ENCODE results near the gene TTLL12.

TTLL12 gene

GRCh38 chr22:43213051-43213450 is 26.1 kb upstream of the TTLL12 start:
- no peak for TF ChIP-seq CTCF (IDR thresholded peaks at IDR 0.05)
- TF ChIP-seq ZFX (IDR thresholded peaks at IDR 0.05; ENCODE audit: borderline replicate concordance), result no peak
- H3K27ac ChIP-seq, result no peak overlapping the region

GRCh38 chr22:43212434-43212952 is 25.6 kb upstream of the TTLL12 start:
- no peak for TF ChIP-seq CTCF (IDR thresholded peaks at IDR 0.05)
- no peak for TF ChIP-seq ZFX (IDR thresholded peaks at IDR 0.05; ENCODE audit: borderline replicate concordance)
- no peak overlapping the region for H3K27ac ChIP-seq

GRCh38 chr22:43211941-43212433 is 25.1 kb upstream of the TTLL12 start:
- H3K27ac ChIP-seq, result no peak overlapping the region
- no peak for TF ChIP-seq CTCF (IDR thresholded peaks at IDR 0.05)
- TF ChIP-seq ZFX (IDR thresholded peaks at IDR 0.05; ENCODE audit: borderline replicate concordance), result no peak

GRCh38 chr22:43210631-43211515 is 23.9 kb upstream of the TTLL12 start:
- no peak for TF ChIP-seq ZFX (IDR thresholded peaks at IDR 0.05; ENCODE audit: borderline replicate concordance)
- H3K27ac ChIP-seq, result no peak overlapping the region

- no peak overlapping the region for H3K27ac ChIP-seq
- TF ChIP-seq CTCF (IDR thresholded peaks at IDR 0.05) (no peak), ZFX (IDR thresholded peaks at IDR 0.05; ENCODE audit: borderline replicate concordance) (no peak)
Observed at GRCh38 chr22:43209971-43210370, 23.0 kb upstream of the TTLL12 start.

GRCh38 chr22:43209523-43209890 is 22.6 kb upstream of the TTLL12 start:
- TF ChIP-seq ZFX (IDR thresholded peaks at IDR 0.05; ENCODE audit: borderline replicate concordance), result no peak
- no peak for TF ChIP-seq CTCF (IDR thresholded peaks at IDR 0.05)
- no peak overlapping the region for H3K27ac ChIP-seq

GRCh38 chr22:43208703-43209522 is 22.0 kb upstream of the TTLL12 start:
- no peak overlapping the region for H3K27ac ChIP-seq
- TF ChIP-seq CTCF (IDR thresholded peaks at IDR 0.05) (no peak), ZFX (IDR thresholded peaks at IDR 0.05; ENCODE audit: borderline replicate concordance) (no peak)

Data from 22Rv1 (cell line).